T-helper 1 cell treated with Interleukin-12 subunit alpha and Interleukin-12 subunit beta and Interleukin-4 antibody, amounts not matched to agents 30 μg/mL and 1 μg/mL, for 36 hours (primary cell): ENCODE results near the gene UBN2.
"Not testable (repeated sequence)": the region's sequence is repeated elsewhere in the genome, so short reads cannot be mapped to it uniquely, and the experiment has no call there.

Source experiments
- H3K27ac Mint-ChIP-seq: one replicate; pipeline ENCODE4 v1.8.0; 2021; ENCODE audit warnings: mild to moderate bottlenecking, mixed read lengths
- H3K27me3 Mint-ChIP-seq: one replicate; pipeline ENCODE4 v1.8.0; 2021; ENCODE audit warnings: low read depth, mixed read lengths
- H3K36me3 Mint-ChIP-seq: one replicate; pipeline ENCODE4 v1.8.0; 2021; ENCODE audit warnings: low read depth, mixed read lengths
- H3K4me1 Mint-ChIP-seq: one replicate; pipeline ENCODE4 v1.8.0; 2021; ENCODE audit warnings: low read depth, mixed read lengths
- H3K4me3 Mint-ChIP-seq: one replicate; pipeline ENCODE4 v1.8.0; 2021; ENCODE audit warnings: mild to moderate bottlenecking, moderate library complexity, mixed read lengths
- H3K9me3 Mint-ChIP-seq: one replicate; pipeline ENCODE4 v1.8.0; 2021; ENCODE audit warnings: mixed read lengths

Gene UBN2

DNA sequence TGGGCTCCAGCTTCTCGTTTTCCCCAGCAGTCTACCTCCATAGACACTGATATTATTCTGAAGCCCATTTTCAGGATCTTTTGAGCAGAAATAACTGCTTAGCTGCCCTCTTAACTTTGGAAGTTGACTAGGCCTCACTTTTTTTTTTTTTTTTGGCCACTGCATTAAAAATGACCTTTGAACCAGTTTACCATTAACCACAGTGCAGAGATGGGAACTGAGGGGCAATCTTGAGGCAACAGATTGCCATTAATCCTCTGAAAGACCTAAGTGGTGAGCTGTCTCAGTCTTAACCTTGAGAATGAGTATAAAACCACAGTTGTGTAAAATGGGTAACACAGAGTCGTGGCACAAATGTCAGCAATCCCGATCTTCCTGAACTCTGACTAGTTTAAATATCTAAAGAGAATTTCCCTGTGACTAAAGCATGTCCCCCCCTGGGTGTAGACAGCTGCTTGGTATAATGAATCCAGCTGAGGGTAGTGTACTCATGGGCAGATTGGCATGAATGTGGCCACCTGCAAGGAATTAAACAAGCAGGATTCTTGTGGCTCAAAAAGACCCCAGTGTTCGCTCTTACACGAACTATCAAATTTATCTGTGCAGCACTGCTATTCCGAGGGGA is 64.0 kb downstream of the UBN2 start:
- H3K9me3 Mint-ChIP-seq, result no peaks in the 10 kb centered on the region
- peaks cover 7% of the 10 kb centered on the region for H3K36me3 Mint-ChIP-seq
- no peak overlapping the region for H3K4me3 Mint-ChIP-seq
- no peaks in the 10 kb centered on the region for H3K4me1 Mint-ChIP-seq
- no peak overlapping the region for H3K27ac Mint-ChIP-seq
- H3K27me3 Mint-ChIP-seq, result no peaks in the 10 kb centered on the region

- peaks cover 7% of the 10 kb centered on the region for H3K36me3 Mint-ChIP-seq
- H3K4me1 Mint-ChIP-seq, result no peaks in the 10 kb centered on the region
- H3K4me3 Mint-ChIP-seq, result no peak overlapping the region
- H3K27me3 Mint-ChIP-seq, result no peaks in the 10 kb centered on the region
- no peaks in the 10 kb centered on the region for H3K9me3 Mint-ChIP-seq
- no peak overlapping the region for H3K27ac Mint-ChIP-seq
These were observed 66.8 kb downstream of the UBN2 start for GRCh38 chr7:139297795-139298194.

DNA sequence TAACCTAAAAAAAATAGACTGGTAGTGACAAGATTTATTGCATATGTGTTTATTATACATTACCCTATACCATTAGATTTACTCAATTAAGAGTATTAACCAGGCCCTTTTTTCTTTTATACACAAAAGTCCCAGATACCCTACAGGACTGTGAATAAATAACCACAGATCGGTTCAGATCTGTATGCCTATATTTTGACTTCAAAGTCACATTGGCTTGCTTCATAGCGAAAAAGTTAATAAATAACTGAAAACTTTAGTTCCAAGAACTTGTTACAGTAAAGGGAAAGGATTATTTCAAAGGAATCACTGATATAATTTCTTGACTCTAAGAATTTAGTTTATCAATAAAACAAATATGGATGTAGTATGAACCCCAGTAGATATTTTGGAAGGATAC is 68.3 kb downstream of the UBN2 start:
- Mint-ChIP-seq H3K27ac (no peak overlapping the region), H3K4me1 (no peaks in the 10 kb centered on the region), H3K4me3 (no peak overlapping the region), H3K9me3 (no peaks in the 10 kb centered on the region), H3K36me3 (peaks cover 9% of the 10 kb centered on the region), H3K27me3 (no peaks in the 10 kb centered on the region)

DNA sequence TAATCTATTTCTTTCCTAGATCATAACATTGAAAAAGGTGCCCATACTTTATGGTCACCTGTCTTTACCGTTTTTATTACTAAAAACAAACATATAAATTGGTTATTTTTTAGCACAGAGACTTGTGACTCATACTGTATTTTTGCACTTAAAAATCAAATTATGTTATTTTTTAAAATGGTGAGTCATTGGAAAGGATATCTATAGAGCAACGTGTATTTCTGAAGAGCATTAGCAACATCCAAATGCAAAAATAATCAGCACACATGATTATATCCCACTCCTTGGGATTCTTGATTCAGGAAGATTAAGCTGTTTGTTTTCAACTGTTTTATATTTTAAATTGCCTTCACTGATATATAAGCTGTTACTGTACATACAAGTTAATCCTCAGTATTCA is 69.4 kb downstream of the UBN2 start:
- no peak overlapping the region for H3K4me3 Mint-ChIP-seq
- no peak overlapping the region for H3K27ac Mint-ChIP-seq
- peaks cover 9% of the 10 kb centered on the region for H3K36me3 Mint-ChIP-seq
- no peaks in the 10 kb centered on the region for H3K9me3 Mint-ChIP-seq
- H3K27me3 Mint-ChIP-seq, result no peaks in the 10 kb centered on the region
- no peaks in the 10 kb centered on the region for H3K4me1 Mint-ChIP-seq

DNA sequence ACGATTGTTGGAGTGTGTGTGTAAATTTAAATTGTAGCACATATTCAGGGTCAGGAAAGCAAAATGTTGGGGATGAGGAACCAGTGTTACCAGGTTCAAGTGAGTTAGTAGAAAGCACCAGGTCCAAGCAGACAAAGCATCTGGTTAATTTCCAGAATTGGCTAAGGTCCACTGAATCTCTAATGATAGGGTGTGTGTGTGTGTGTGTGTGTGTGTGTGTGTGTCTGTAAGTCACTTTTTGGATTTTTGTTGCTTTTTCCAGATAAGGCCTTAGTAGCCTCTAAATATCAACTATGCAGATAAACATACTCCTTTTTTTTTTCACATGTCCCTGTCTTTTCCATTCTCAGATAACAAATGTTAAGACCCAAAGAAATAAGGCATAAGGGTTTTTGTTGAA is 73.5 kb downstream of the UBN2 start:
- Mint-ChIP-seq H3K9me3 (no peaks in the 10 kb centered on the region), H3K27me3 (no peaks in the 10 kb centered on the region), H3K27ac (no peak overlapping the region), H3K4me1 (no peaks in the 10 kb centered on the region), H3K36me3 (peaks cover 4% of the 10 kb centered on the region), H3K4me3 (no peak overlapping the region)

DNA sequence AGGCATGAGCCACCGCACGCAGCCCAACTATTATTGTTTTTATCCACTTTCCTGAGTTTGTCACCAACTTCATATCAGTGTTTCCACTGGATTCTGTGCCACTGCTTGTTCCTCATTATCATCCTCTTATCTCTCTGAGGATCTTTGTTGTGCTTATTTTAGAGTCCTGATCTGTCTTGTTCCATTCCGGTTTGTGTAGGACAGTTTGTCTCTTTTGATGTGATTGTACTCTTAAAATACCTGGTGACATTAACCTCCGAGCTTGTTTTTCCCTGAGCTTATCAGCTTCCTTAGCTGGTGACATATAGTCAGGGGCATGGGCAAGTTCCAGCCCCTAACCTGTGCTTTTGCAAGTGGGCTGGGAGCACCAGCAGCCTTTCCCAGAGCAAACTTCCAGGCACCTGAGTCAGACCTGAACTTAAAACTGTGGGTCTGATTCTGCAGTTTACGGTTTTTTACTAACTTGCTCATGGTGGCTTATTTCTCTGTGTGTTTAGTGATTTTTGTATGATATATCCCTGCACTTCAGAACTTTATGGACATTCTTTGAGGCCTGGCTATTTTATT is 87.0 kb downstream of the UBN2 start:
- no peak overlapping the region for H3K4me3 Mint-ChIP-seq
- H3K27ac Mint-ChIP-seq, result no peak overlapping the region
- H3K4me1 Mint-ChIP-seq, result no peaks in the 10 kb centered on the region
- H3K9me3 Mint-ChIP-seq, result no peaks in the 10 kb centered on the region
- no peaks in the 10 kb centered on the region for H3K36me3 Mint-ChIP-seq
- H3K27me3 Mint-ChIP-seq, result peaks cover 4% of the 10 kb centered on the region

DNA sequence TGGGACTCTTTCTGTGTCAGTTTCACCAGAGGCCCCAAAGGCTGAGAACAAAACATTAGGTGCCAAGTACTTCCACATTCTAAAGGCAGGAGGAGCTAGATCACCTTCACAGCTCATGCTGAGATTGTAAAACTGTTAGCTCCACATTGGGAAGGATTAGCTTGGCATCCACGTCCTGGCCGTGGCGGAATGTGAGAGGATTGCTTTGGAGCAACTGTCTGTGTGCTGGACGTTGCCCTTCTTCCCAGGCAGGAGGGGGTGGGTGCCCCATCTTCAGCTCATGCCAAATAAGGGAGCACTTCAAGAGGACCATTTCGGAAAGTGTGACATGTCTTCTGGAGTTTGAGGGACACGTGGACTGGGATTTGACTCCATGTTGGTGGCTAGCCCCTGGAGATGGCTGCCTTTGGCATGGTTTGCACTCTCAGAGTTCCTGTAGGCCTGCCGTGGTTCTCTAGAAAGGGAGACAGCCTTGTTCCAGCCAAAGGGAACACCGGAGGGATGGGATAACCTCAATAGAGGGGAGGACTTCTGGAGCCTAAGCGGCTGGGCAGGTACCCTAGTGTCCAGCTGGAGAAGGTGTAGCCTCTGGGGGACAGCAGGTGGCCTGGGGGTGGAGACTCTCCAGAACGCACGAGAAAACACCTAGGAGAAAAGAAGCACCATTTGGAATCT is 90.2 kb downstream of the UBN2 start:
- H3K4me3 Mint-ChIP-seq, result no peak overlapping the region
- no peaks in the 10 kb centered on the region for H3K36me3 Mint-ChIP-seq
- H3K27ac Mint-ChIP-seq, result no peak overlapping the region
- no peaks in the 10 kb centered on the region for H3K4me1 Mint-ChIP-seq
- H3K27me3 Mint-ChIP-seq, result no peaks in the 10 kb centered on the region
- no peaks in the 10 kb centered on the region for H3K9me3 Mint-ChIP-seq

GRCh38 chr7:139324709-139325108 is 93.7 kb downstream of the UBN2 start:
- H3K27ac Mint-ChIP-seq, H3K4me1 Mint-ChIP-seq, H3K27me3 Mint-ChIP-seq: not testable (repeated sequence)

GRCh38 chr7:139328375-139328774 is 97.3 kb downstream of the UBN2 start:
- H3K4me3 Mint-ChIP-seq, result no peak overlapping the region
- H3K36me3 Mint-ChIP-seq, result no peaks in the 10 kb centered on the region
- peaks cover 7% of the 10 kb centered on the region for H3K4me1 Mint-ChIP-seq
- H3K27me3 Mint-ChIP-seq, result no peaks in the 10 kb centered on the region
- H3K9me3 Mint-ChIP-seq, result no peaks in the 10 kb centered on the region
- no peak overlapping the region for H3K27ac Mint-ChIP-seq

More at GRCh38 chr7:139324709-139325108, 93.7 kb downstream of the UBN2 start:
- H3K9me3 Mint-ChIP-seq, H3K4me3 Mint-ChIP-seq, H3K36me3 Mint-ChIP-seq: not testable (repeated sequence)

GRCh38 chr7:139329119-139329518 is 98.1 kb downstream of the UBN2 start:
- Mint-ChIP-seq H3K9me3 (no peaks in the 10 kb centered on the region), H3K4me1 (peaks cover 7% of the 10 kb centered on the region), H3K36me3 (no peaks in the 10 kb centered on the region), H3K27ac (no peak overlapping the region), H3K4me3 (no peak overlapping the region), H3K27me3 (no peaks in the 10 kb centered on the region)

DNA sequence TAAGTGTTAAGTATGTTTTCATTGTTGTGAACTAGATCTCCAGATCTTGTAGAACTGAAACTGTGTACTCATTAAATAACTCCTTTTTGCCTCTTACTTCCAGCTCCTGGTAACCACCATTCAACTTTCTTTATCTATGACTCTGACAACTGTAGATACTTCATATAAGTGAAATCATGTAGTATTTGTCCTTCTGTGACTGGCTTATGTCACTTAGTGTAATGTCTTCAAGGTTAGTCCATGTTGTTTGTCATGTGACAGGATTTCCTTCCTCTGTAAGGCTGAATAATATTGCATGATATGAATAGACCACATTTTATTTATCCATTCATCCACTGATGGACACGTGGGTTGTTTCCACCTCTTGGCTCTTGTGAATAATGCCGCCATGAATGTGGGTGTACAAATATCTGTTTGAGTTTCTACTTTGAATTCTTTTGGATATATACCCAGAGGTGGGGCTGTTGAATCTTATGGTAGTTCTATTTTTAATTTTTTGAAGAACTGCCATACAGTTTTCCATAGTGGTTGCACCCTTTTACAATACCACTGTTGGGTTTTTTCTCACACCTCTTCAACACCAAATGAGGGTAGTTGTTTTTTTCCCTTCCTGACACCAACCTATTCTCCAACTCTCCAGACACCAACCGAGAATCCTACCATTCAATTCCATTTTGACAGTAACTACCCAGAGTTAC is 99.4 kb downstream of the UBN2 start:
- Mint-ChIP-seq H3K4me1 (peaks cover 7% of the 10 kb centered on the region), H3K27ac (no peak overlapping the region), H3K27me3 (no peaks in the 10 kb centered on the region), H3K36me3 (no peaks in the 10 kb centered on the region), H3K4me3 (no peak overlapping the region), H3K9me3 (no peaks in the 10 kb centered on the region)

DNA sequence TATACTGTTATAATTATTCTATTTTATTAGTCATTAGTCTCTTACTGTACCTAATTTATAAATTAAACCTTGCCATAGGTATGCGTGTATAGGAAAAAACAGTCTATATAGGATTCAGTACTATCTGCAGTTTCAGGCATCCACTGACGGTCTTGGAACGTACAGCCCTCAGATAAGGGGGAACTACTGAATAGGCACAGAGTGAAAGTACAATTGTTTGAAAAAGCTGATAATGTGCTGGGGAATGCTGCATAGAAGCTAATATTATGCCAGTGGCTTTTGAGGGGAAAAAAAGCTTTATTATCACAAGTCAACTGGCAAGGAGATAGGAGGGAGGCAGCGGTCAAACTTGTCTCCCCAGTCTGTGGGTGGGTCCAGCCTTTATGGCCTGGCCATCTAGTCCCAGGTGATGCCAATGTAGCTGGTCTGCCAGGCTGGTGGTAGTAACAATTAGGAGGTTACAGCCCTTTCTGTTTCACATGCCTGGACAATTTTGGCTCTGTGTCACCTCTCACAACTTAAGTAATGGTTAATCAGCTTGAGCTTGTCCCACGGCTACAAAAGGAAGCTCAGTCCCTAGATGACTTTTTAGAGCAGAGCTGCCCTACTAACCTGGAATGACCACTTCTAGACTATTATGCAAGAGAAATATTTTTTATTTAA is 101.8 kb downstream of the UBN2 start:
- Mint-ChIP-seq H3K9me3 (no peaks in the 10 kb centered on the region), H3K27me3 (no peaks in the 10 kb centered on the region), H3K36me3 (no peaks in the 10 kb centered on the region), H3K27ac (no peak overlapping the region), H3K4me1 (peaks cover 7% of the 10 kb centered on the region), H3K4me3 (no peak overlapping the region)

GRCh38 chr7:139333443-139333842 is 102.4 kb downstream of the UBN2 start:
- not testable (repeated sequence) for H3K36me3 Mint-ChIP-seq, H3K27me3 Mint-ChIP-seq, H3K4me3 Mint-ChIP-seq, H3K9me3 Mint-ChIP-seq, H3K4me1 Mint-ChIP-seq, H3K27ac Mint-ChIP-seq

- Mint-ChIP-seq H3K4me3 (no peak overlapping the region), H3K36me3 (peaks cover 4% of the 10 kb centered on the region), H3K9me3 (peaks cover 6% of the 10 kb centered on the region), H3K4me1 (peaks cover 11% of the 10 kb centered on the region), H3K27me3 (peaks cover 3% of the 10 kb centered on the region), H3K27ac (no peak overlapping the region)
These were observed 103.5 kb downstream of the UBN2 start for GRCh38 chr7:139334399-139335150.
